A549 treated with dexamethasone at 1 μM for 4 hours (cell line): ENCODE measurements around the gene ABCA1. TPM values are rescaled to one million over a fixed set of nuclear protein-coding genes. Genes with fewer than 3 reads are reported as not detected.

Source experiments
- total RNA-seq: library from RNA; stranded (reverse); fragments of 200-300 nt; extraction: Qiagen RNA extraction; gene quantifications from 5 replicates; pipeline ENCODE4 v1.2.3, GENCODE V29; 2022

ABCA1 gene, protein sequence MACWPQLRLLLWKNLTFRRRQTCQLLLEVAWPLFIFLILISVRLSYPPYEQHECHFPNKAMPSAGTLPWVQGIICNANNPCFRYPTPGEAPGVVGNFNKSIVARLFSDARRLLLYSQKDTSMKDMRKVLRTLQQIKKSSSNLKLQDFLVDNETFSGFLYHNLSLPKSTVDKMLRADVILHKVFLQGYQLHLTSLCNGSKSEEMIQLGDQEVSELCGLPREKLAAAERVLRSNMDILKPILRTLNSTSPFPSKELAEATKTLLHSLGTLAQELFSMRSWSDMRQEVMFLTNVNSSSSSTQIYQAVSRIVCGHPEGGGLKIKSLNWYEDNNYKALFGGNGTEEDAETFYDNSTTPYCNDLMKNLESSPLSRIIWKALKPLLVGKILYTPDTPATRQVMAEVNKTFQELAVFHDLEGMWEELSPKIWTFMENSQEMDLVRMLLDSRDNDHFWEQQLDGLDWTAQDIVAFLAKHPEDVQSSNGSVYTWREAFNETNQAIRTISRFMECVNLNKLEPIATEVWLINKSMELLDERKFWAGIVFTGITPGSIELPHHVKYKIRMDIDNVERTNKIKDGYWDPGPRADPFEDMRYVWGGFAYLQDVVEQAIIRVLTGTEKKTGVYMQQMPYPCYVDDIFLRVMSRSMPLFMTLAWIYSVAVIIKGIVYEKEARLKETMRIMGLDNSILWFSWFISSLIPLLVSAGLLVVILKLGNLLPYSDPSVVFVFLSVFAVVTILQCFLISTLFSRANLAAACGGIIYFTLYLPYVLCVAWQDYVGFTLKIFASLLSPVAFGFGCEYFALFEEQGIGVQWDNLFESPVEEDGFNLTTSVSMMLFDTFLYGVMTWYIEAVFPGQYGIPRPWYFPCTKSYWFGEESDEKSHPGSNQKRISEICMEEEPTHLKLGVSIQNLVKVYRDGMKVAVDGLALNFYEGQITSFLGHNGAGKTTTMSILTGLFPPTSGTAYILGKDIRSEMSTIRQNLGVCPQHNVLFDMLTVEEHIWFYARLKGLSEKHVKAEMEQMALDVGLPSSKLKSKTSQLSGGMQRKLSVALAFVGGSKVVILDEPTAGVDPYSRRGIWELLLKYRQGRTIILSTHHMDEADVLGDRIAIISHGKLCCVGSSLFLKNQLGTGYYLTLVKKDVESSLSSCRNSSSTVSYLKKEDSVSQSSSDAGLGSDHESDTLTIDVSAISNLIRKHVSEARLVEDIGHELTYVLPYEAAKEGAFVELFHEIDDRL (N-terminal part only)
- total RNA-seq = 3.4 to 5.7 TPM (median 4.3 TPM) in 5 replicates

DNA sequence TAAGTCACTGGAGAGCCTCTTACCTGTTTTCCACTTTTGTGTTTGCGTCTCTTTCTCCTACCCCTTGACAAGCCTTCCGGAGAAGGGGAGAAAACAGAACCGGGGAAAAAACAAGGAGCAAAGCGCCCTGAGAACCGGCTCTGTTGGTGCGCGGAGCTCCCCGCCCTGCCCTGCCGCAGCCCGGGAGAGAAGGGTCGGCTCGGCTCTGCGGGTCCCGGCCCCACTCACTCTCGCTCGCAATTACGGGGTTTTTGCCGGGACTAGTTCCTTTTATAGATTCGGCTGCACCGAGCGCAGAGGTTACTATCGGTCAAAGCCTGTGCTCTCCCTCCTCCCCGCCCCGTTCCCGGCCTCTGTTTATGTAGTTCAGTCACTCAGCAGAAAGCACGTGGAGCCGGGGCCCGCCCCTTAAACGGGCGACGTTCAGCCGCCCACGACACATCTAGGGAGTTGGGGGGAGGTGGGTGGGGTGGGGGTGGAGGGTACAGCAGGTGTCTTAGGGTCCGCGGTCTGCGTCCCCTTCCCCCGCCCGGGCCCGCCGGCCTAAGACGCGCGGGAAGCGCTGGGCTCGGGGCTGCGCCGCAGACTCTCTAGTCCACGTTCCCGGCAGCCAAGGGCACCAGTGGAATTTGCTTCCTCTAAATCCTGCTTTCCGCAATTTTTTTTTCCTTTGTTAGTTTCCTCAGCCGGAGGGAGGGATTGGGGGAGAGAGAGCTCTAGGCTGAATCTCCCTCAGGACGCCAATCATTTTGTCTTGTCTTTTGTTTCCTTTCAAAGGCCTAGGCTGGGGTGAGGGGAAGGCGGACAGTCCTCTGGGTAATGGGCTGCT, at the start of gene ABCA1:
Gene ABCA1 (minus strand): TSS at position 244 of the 829 bp plus-strand sequence. CDS start 24,476 bp downstream, outside the sequence.

DNA sequence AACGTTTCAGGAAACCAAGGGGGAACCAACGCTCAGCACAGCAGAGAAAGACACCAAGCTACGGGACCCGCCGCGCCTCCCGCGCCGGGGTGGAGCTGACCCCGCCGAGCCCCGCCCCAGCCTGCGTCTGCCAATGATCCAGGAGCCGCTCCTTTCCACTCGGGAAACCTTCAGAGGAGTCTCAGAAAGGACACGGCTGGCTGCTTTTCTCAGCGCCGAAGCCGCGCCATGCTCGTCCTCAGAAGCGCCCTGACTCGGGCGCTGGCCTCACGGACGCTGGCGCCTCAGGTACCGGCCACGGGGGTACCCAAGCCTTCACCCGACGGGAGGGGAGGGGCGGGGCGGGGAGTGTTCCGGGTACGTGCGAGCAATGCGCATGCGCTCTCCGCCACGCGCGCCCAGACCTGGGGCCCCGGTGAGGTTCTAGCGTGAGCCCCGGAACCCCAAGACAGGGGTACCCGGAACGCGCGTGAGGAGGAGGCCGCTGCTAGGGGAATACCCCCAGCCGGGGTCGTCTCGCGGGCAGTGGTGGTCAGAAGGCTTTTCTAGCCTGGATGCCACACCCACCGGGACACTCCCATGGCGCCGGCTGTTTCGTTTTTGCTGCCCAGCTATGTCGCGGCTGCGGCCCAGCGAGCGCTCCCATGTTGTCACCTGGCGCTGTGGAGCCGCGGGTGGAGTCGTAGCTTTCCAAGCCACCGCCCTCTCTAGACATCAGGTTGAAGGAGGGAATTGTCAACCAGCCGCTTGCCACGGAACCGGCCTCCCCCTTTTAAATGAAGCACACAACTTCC, 180.2 kb downstream of the ABCA1 start, which contains the start of gene NIPSNAP3A:
Gene NIPSNAP3A (plus strand): TSS at position 119 of the 794 bp plus-strand sequence. CDS start 110 bp downstream, at position 229.

Other genes starting within 250 kb of the ABCA1 start
- not detected in 5 replicates for gene OR13D1, start 233.6 kb downstream of the ABCA1 start, total RNA-seq
- 11.9 to 14.4 TPM (median 13.8 TPM) in 5 replicates for gene NIPSNAP3A, start 180.5 kb downstream of the ABCA1 start, total RNA-seq
- 0.33 to 0.71 TPM (median 0.39 TPM) in 5 replicates for gene NIPSNAP3B, start 164.0 kb downstream of the ABCA1 start, total RNA-seq